Measurements from ENCODE around the gene STAMBP.

GRCh38 chr2:73852020-73852419 is 23.3 kb downstream of the STAMBP start:
- TF ChIP-seq CTCF (IDR thresholded peaks at IDR 0.05; ENCODE audit: low read depth, low read length, poor library complexity, severe bottlenecking) (no peak), EZH2phosphoT487 (IDR thresholded peaks at IDR 0.05; ENCODE audit: borderline replicate concordance, low read length) (no peak)

Measured in DOHH2 (cell line).